Endothelial cell of umbilical vein (primary cell): ENCODE data around the gene NUTM1. TPM values are rescaled to one million over a fixed set of nuclear protein-coding genes. Genes with fewer than 3 reads are reported as not detected.
"Not testable (repeated sequence)": the region's sequence is repeated elsewhere in the genome, so short reads cannot be mapped to it uniquely, and the experiment has no call there.

ENCODE experiments used
- BruUV-seq: library from RNA; stranded (reverse); fragments of 400-500 nt; replicated peaks from 2 replicates; lab custom pipeline; 2021; lab: Mats Ljungman, UMichigan
- CTCF ChIA-PET: fragments of 300-600, 350-600 bp; sonication (Branson Sonifier 250); formaldehyde crosslinking; loops from one replicate; lab custom pipeline; 2021; ENCODE audit warnings: antibody characterized with exemption, inconsistent platforms; lab: Charles Lee
- POLR2A ChIA-PET: fragments of 300-600, 350-600 bp; sonication (Branson Sonifier 250); formaldehyde crosslinking; loops from one replicate; lab custom pipeline; 2021; ENCODE audit warnings: antibody characterized with exemption, inconsistent platforms; lab: Charles Lee
- DNase-seq: peaks from one replicate; pipeline ENCODE4 v3.0.0-alpha.2; 2011; ENCODE audit warnings: low read depth, low spot score
- FAIRE-seq: peaks from 2 replicates; lab custom pipeline; 2011; peaks lifted over from hg19 to GRCh38; lab: Jason Lieb, UNC
- H2AFZ ChIP-seq: 2 replicates; pipeline ENCODE4 v1.6.0; 2012; ENCODE audit warnings: low read depth, low read length, control low read depth, inconsistent platforms
- H3K27ac ChIP-seq: 2 replicates; pipeline ENCODE4 v1.5.1; 2011; ENCODE audit warnings: low read depth, mild to moderate bottlenecking, control low read depth, low read length, moderate library complexity; ENCODE audit not compliant: insufficient read depth
- H3K27me3 ChIP-seq, 2 experiments: 2 replicates each; pipeline versions ENCODE4 v1.6.0 to v1.6.1; 2011; ENCODE audit warnings: low read length in 2 of 2, mixed read lengths in 1 of 2; ENCODE audit not compliant: control insufficient read depth in 2 of 2, insufficient read depth in 2 of 2
- H3K36me3 ChIP-seq, 2 experiments: 2 replicates in 1 of 2; 3 replicates in 1 of 2; pipeline ENCODE4 v1.5.1; 2011; ENCODE audit warnings: low read length in 2 of 2, mild to moderate bottlenecking in 1 of 2, moderate library complexity in 1 of 2; ENCODE audit not compliant: control insufficient read depth in 2 of 2, insufficient read depth in 2 of 2; ENCODE audit errors: extremely low read depth in 1 of 2
- H3K4me1 ChIP-seq: 3 replicates; pipeline ENCODE4 v1.5.1; 2011; ENCODE audit warnings: mild to moderate bottlenecking, low read length; ENCODE audit not compliant: control insufficient read depth, insufficient read depth; ENCODE audit errors: extremely low read depth
- H3K4me2 ChIP-seq: 2 replicates; pipeline ENCODE4 v1.6.1; 2011; ENCODE audit warnings: low read length, control low read depth, mixed read lengths; ENCODE audit not compliant: insufficient read depth
- H3K4me3 ChIP-seq, 3 experiments: fragments of 200-600 bp in 1 of 3; sonication (generic), shearing (Covaris generic) in 1 of 3; replicated peaks in 1 of 3; 2 replicates each; pipeline ENCODE4 v1.5.1; 2011 to 2016; ENCODE audit warnings: control low read depth in 3 of 3, low read length in 3 of 3, mild to moderate bottlenecking in 2 of 3, inconsistent platforms in 1 of 3, low read depth in 1 of 3, moderate library complexity in 1 of 3; ENCODE audit not compliant: insufficient read depth in 1 of 3
- H3K79me2 ChIP-seq: 2 replicates; pipeline ENCODE4 v1.6.0; 2012; ENCODE audit warnings: low read length, inconsistent platforms; ENCODE audit not compliant: control insufficient read depth, insufficient read depth
- H3K9ac ChIP-seq: replicated peaks from 2 replicates; pipeline ENCODE3; 2011; ENCODE audit warnings: low read length, control low read depth; ENCODE audit not compliant: insufficient read depth; ENCODE audit errors: extremely low read depth
- H3K9me1 ChIP-seq: replicated peaks from 3 replicates; pipeline ENCODE4 v1.6.0; 2011; ENCODE audit warnings: mild to moderate bottlenecking, low read length; ENCODE audit not compliant: control insufficient read depth, insufficient read depth; ENCODE audit errors: extremely low read depth
- H3K9me3 ChIP-seq: replicated peaks from 2 replicates; pipeline ENCODE4 v1.5.1; 2012; ENCODE audit warnings: low read length, inconsistent platforms; ENCODE audit not compliant: control insufficient read depth, insufficient read depth
- H4K20me1 ChIP-seq: replicated peaks from 2 replicates; pipeline ENCODE3; 2011; ENCODE audit warnings: mild to moderate bottlenecking, low read length; ENCODE audit not compliant: control insufficient read depth, insufficient read depth; ENCODE audit errors: extremely low read depth
- CTCF ChIP-seq, 2 donors: IDR thresholded peaks; 1 replicate in 1 of 2; 2 replicates in 1 of 2; pipeline ENCODE4 v1.5.1; 2011; ENCODE audit warnings: low read length in 2 of 2, mild to moderate bottlenecking in 2 of 2, moderate library complexity in 2 of 2, control low read depth in 1 of 2, inconsistent platforms in 1 of 2, low read depth in 1 of 2; ENCODE audit not compliant: insufficient read depth in 1 of 2; ENCODE audit errors: extremely low read depth in 1 of 2
- EZH2 ChIP-seq: IDR thresholded peaks from 2 replicates; pipeline ENCODE4 v1.6.1; 2012; ENCODE audit warnings: borderline replicate concordance, low read depth, mild to moderate bottlenecking, moderate library complexity, low read length, inconsistent platforms; ENCODE audit not compliant: severe bottlenecking
- FOS ChIP-seq: IDR thresholded peaks from 2 replicates; pipeline ENCODE4 v1.6.1; 2011; ENCODE audit warnings: mild to moderate bottlenecking, low read length, moderate library complexity, borderline replicate concordance; ENCODE audit not compliant: insufficient read depth
- GATA2 ChIP-seq: IDR thresholded peaks from 2 replicates; pipeline ENCODE4 v1.7.0; 2011; ENCODE audit warnings: low read depth, mild to moderate bottlenecking, moderate library complexity, mixed read lengths, low read length; ENCODE audit not compliant: insufficient read length, insufficient read depth
- JUN ChIP-seq: IDR thresholded peaks from 2 replicates; pipeline ENCODE4 v1.6.1; 2011; ENCODE audit warnings: borderline replicate concordance, low read depth; ENCODE audit not compliant: insufficient read length, insufficient read depth
- MAX ChIP-seq: IDR thresholded peaks from 2 replicates; pipeline ENCODE4 v1.6.1; 2011; ENCODE audit not compliant: insufficient read depth, insufficient read length
- MYC ChIP-seq: IDR thresholded peaks from one replicate; pipeline ENCODE4 v1.6.1; 2011; ENCODE audit warnings: mild to moderate bottlenecking, low read depth, low read length
- POLR2A ChIP-seq: IDR thresholded peaks from 2 replicates; pipeline ENCODE4 v1.6.1; 2012; ENCODE audit warnings: low read depth, mild to moderate bottlenecking, control low read depth, low read length
- POLR2AphosphoS5 ChIP-seq: IDR thresholded peaks from 2 replicates; pipeline ENCODE4 v1.6.1; 2012; ENCODE audit warnings: low read depth, mild to moderate bottlenecking, control low read depth, low read length, moderate library complexity; ENCODE audit not compliant: insufficient read depth
- dilution Hi-C: fragments of 300-500 bp; cut with MboI; formaldehyde crosslinking; loops from one replicate; pipeline ENCODE4 v1.15.0; 2019; ENCODE audit warnings: low sequenced_read_pairs; ENCODE audit not compliant: extremely low pct_ligation_motif_present
- intact Hi-C: fragments of 100-400 bp; cut with micrococcal nuclease; formaldehyde crosslinking; loops from one replicate; pipeline ENCODE4 v1.10.0; 2022
- polyA plus RNA-seq, 4 experiments: library from polyadenylated mRNA; depleted of rRNA in 3 of 4; stranded (reverse) in 3 of 4; unstranded in 1 of 4; fragments of >200 nt; gene quantifications; 2 replicates each; pipeline versions ENCODE4 v1.2.1 to v1.2.3, GENCODE V29; 2011 to 2012; ENCODE audit warnings: missing spikeins in 1 of 4
- total RNA-seq: library from RNA; stranded (reverse); gene quantifications from 2 replicates; pipeline ENCODE4 v1.2.3, GENCODE V29; 2021

Gene NUTM1
- total and polyA plus RNA-seq, 2 donors (not counting 3 experiments of a cell fraction or from before 2014, with no cell fraction given): not detected

- Histone ChIP-seq H3K36me3 (no peaks in the 10 kb centered on the region), H3K9me1 (no peaks in the 10 kb centered on the region), H3K4me1 (no peaks in the 10 kb centered on the region), H3K9me3 (no peaks in the 10 kb centered on the region), H2AFZ (no peak overlapping the region), H3K9ac (no peak overlapping the region), H3K4me2 (no peak overlapping the region), H3K27ac (no peak overlapping the region), H3K79me2 (no peaks in the 10 kb centered on the region), H3K27me3 (no peaks in the 10 kb centered on the region), H4K20me1 (no peaks in the 10 kb centered on the region), H3K4me3 (no peak overlapping the region)
- dilution Hi-C loops (no loop called here), intact Hi-C loops (no loop called here)
- ChIA-PET CTCF (no interaction called here), POLR2A (no interaction called here)
- TF ChIP-seq MYC (no peak), CTCF (IDR thresholded peaks at IDR 0.05; ENCODE audit: extremely low read depth in 1 of 2, insufficient read depth in 1 of 2, low read depth in 1 of 2, low read length in 2 of 2) (no peak), POLR2A (no peak), POLR2AphosphoS5 (no peak), GATA2 (no peak), FOS (no peak), EZH2 (no peak), JUN (no peak), MAX (no peak)
- no TSS peak for BruUV-seq
- FAIRE-seq (no peak), DNase-seq (no peak)
Measured at GRCh38 chr15:34376856-34377255, 33.7 kb downstream of the NUTM1 start.

- FAIRE-seq, H3K4me3 ChIP-seq, BruUV-seq, H3K9ac ChIP-seq, CTCF ChIA-PET, H3K36me3 ChIP-seq, H3K9me3 ChIP-seq, POLR2A ChIA-PET, H3K4me2 ChIP-seq, H3K27me3 ChIP-seq, H4K20me1 ChIP-seq, DNase-seq, H3K9me1 ChIP-seq, intact Hi-C loops, H3K4me1 ChIP-seq, H2AFZ ChIP-seq, dilution Hi-C loops, H3K27ac ChIP-seq, H3K79me2 ChIP-seq: not testable (repeated sequence)
Measured at GRCh38 chr15:34380491-34380890, 37.4 kb downstream of the NUTM1 start.

GRCh38 chr15:34381829-34382521, 38.9 kb downstream of the NUTM1 start:
- H3K79me2 ChIP-seq, H3K4me2 ChIP-seq, H3K4me3 ChIP-seq, BruUV-seq, intact Hi-C loops, H4K20me1 ChIP-seq, H3K27me3 ChIP-seq, dilution Hi-C loops, H2AFZ ChIP-seq, H3K9ac ChIP-seq, POLR2A ChIA-PET, H3K36me3 ChIP-seq, CTCF ChIA-PET, H3K4me1 ChIP-seq, H3K27ac ChIP-seq, H3K9me1 ChIP-seq, DNase-seq, FAIRE-seq, H3K9me3 ChIP-seq: not testable (repeated sequence)
